Stimulated activated CD8-positive, alpha-beta memory T cell treated with anti-CD3 and anti-CD28 coated beads, Interleukin-2, amount 100 ng/mL, for 48 hours (primary cell): ENCODE results near the gene DSCAM.

Experiments
- DNase-seq, 2 donors: peaks; one replicate each; pipeline ENCODE4 v3.0.0-alpha.2; 2020; ENCODE audit warnings: low read depth in 2 of 2

DSCAM gene

DNA sequence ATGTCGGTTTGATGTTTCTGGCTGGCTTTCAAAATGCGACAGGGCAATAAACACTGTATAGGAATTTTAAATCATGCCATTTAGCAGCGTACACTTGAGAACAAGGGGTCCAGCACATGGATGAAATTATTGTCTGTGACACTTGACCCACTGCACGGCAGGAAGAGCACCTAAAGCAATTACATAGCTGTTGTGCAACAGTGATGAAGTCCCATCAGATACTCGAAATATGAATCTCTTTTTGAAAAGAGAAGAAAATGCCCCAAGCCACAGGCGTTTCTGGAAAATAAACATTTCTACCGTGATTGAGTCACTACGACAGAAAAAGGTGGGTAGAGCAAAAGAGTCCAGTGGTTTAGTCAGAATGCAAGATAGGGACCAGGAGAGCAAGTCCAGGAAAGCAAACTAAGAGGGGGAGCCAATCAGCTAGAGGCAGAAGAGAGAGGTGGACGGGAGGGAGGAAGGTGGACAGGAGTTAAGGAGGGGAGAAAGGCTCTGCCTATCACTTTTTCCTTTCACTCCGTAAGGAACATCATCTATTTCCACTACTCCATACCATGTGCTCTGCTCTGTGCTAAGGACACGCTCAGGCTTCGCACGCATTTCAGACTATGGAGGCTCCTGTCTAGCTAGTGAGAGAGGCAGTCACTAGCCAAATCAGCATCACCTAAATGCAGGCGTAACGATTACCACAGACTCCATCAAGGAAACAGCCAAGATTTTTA, 6.4 kb downstream of the DSCAM start:
- DNase-seq, result no peak

DNA sequence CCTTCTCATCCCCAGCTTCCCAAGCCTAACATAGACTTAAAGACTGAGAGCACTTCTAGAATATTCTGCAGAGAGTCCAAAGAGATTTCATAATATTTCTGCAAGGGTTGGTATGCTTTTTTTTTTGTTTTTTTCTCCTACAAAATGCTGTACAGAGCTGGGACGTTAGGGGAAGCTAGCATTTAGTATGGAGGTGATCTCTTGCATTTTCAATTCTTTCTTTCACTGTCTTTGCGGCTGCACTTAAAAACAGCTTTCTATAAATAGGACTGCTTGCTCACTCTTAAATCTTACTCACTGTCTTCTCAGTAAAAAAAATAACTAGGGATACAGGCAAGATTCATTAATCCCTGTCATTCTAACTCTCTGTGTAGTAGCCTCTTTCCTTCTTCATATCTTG, 7.4 kb downstream of the DSCAM start:
- DNase-seq, result no peak

DNA sequence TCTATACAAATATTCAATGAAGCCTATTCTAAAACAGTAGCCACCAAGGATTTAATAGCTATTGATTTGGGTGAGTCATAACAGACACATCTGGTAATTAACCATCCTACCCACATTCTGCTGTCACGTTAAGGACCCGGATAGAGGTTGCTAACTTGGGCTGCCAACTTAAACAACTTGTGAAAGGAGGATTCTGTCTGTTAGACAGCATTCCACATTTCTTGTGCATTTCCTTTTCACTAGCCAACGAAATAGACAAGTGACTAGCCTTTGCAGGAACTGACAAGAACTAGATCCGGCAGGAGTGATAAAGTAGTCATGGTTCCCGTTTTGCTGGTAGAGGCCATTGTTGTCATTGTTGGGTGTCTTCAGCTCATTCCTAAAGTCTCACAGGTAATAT, 9.5 kb downstream of the DSCAM start:
- DNase-seq, result no peak

DNA sequence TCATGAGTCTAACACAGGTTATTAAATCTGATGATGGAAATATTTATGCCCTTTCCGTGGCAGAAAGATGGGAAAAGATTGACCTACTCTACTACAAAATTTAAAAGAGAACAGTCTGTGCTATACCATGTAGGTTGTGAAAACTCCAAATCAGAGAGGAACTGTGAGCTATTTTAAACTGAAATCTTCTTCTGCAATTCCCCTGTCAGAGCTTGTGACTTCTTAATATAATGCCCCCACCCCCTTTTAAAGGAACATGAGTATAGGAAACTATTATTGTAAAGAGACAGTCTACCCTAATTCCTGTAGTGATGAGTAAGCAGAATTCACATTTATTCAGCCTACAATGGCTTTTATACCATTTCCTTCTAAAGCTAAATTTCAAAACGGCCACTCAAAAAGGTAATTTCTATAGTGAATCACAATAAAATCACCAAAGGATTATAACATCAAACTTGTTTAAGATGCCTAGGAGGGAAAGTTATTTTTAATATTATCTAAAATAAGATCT, 11.7 kb downstream of the DSCAM start:
- DNase-seq, result no peak

DNA sequence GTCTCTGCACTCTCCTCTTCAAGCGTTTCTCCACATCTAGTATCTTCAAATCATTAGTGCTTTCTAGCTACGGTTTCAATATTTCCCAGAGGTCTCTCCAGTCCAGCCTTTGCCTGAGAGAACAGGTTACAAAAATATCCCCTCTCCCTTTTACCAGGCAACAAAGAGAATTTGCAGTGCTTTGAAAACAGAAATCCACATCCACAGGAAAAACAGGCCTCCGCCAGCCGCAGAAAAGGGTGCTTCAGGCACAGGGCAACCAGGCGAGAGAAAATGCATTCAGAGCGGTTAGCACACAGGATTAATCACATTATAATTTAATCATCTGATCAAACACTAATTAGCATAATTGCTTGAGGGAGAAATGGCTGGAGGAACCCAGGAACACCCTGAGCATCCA, 13.8 kb downstream of the DSCAM start:
- DNase-seq, result no peak

DNA sequence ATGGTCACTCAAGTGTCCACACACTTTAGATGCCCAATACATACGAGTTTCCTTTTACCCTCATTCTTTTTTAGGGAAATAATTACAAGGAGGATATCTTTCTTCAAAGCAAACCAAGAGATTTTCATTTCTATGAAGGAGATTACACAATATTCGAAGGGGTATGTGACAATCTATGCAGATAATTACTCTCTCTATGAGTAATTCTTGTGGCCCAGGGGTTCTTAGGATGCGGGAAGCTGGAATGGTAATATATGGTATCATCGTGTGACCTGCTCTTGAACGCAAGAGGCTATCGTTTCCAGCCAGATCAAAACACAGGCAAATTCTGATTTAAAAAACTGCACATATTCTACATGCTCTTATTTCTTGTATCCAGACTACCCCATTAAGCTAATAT, 14.6 kb downstream of the DSCAM start:
- no peak for DNase-seq

DNA sequence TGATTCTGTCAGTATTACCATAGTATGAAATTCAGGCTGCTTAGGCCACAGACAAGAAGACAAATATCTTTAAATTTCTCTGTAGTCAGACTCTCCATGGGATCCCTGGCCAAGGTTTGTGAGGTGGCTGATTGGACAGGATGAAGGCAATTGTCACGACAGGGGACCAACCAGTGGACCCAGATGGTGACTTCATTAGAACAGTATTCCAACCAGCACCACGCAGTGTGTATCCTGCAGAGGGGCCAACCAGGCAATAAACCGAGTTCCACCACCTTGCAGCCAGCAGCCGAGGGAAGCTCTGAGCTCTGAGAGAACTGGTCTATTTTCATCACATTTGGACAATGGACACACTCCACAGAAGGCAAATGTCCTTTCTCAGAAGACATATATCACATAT, 16.1 kb downstream of the DSCAM start:
- no peak for DNase-seq

DNA sequence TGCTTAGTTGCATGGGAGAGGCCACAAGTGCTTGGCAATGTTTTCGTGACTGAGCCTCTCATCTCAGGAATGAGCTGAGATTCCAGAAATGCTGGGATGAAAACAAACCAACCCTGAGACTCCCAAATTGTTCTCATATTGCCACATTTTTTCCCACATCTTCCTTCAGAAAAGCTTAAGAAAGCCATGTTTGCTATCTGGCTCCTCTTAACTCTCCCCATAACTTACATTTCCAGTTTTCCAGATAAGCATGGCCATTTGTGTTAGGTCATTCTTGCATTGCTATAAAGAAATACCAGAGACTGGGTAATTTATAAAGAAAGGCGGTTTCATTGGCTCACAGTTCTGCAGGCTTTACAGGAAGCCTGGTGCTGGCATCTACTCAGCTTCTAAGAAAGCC, 17.2 kb downstream of the DSCAM start:
- no peak for DNase-seq

DNA sequence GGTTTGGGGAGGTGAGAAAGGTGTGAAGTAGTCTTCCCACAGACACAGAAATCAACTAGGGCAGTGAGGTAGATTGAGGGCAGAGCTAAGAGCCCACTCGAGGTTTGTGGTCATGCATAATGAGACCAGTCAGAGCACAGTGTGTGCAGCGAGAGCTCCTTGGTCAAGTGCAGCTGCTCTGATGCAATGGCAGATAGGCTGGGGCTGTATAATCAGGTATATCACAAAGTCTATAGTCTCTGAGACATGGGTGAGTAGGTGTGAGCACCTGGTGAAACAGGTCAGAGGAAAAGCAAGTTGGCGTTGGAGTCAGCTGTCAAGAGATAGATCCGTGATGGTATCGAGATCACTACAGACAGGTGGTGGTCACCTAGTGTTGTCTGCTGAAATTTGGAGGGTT, 17.6 kb downstream of the DSCAM start:
- DNase-seq, result no peak

DNA sequence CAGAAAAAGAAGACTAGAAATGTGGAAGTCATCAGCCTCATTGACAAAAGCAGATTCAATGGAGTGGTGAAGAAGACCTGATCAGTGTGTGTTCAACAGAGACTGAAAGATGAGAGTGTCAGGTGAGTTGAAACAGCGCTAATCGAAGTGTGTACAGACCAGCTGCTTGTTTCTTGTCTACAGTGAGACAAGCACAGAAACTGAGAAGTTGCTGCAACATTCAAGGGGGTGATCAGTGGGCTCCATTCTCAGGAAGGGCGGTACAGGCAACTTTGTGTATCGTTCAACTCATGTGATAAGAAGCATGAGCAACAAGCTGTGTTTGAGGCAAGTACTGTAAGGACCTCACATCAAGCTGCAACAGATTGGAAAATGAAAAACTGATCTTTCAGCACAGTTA, 19.4 kb downstream of the DSCAM start:
- no peak for DNase-seq

DNA sequence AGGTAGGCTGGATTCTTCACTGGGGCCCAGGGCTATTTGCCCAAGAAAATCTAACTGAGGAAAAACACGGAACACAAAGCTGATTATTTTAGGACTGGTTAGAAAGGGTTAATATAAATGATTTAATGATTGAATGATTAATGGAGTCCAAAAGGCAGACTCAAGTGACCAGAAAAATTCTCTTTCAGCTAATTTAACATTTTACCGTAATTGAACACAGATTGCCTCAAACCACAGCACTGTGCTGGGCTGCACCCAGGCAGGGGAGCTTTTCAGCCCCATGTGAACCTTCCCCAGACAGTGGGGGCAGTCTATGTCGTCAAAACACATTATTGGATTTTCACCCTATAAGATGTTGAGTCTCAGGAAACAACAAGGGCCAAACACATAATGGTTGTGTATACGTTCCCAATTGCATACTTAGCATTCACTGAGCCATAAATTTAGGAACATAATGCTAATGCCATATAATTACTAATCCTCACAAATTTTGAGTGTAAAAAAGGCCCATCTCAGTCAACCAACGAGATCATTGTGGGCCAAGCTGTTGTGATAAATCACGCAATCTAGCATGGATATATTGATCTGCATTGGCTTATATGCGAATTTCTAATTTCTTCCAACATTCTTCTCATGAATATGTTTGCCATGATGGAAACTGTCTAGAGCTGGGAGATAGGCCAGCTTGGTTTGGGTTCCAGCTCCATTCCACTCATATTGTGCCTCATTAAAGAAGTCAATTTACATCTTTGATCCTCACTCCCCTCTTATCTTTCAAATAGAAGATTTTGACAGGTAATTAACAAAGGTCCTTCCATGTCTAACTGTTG, 27.7 kb downstream of the DSCAM start:
- DNase-seq, result no peak

DNA sequence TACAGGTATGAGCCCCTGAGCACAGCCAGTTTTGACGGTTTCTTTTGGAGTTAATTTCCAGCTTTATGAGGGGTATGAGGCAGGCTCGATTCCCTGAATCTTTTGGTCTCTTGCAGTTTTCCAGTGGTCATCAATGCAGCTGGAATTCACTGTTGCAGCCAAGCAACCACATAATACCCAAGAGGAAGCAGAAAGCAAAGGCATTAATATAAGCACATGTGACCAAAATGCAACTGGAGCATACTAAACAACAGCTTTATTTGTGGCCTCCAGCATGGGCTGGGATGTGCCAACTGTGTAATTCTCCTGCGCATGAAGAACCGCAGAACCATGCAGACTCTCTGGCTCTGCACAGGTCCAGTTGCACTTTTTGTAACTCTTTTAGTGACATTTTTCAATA, 33.0 kb downstream of the DSCAM start:
- no peak for DNase-seq

DNA sequence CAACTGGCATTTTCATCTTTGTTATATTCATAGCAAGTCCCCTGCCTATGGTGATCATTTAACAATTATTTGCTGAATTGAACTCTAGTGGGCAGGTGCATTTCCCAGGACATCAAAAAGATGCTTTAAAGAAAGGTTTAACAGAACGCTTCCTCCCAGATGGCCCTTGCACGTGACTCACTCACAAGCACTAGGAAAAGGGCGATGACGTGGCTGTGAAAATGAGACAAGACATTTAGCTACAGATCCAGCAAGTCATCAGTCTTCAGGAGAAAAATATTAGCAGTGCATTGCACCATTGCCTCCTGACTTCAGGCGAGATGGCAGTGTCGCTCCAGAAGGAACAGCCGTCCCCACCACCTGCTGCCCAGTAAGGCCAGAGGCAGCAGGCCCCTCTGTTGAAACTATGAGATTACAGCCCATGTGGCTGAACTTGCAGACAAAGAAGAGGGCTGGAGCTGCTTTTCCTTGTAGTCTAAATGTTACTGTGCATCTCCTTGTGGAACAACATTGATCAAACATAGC, 37.2 kb downstream of the DSCAM start:
- DNase-seq, result no peak

DNA sequence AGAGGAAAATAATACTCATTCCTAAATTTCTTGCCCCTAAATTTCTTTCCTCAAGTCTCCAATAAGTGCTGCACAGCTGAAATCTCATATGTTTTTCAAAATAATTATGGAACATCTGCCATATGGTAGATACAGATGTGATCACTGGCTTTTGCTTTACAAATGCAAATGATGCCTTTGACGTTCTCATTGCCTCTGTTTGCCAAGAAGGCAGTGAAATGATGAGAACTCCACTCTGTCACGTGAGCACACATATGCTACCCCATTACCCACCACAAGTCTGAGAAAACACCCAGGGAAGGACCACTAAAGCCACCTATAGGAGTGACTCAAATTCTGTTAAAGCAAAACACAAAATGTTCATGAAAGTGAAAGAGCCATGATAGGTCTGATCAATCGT, 43.9 kb downstream of the DSCAM start:
- no peak for DNase-seq

DNA sequence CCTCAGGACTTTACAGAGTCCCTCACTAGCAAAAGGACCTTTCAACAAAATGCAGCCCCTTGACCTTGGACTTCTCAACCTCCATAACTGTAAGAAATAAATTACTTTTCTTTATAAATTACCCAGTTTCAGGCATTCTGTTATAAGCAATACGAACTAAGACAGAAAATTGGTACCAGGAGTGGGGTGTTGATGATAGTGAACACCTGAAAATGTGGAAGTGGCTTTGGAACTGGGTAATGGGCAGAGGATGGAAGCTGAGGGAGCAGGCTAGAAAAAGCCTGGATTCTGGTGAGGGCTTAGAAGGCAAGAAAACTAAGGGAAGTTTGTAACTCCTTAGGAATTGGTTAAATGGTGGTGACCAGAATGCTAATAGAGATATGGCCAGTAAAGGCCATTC, 46.8 kb downstream of the DSCAM start:
- DNase-seq, result no peak

DNA sequence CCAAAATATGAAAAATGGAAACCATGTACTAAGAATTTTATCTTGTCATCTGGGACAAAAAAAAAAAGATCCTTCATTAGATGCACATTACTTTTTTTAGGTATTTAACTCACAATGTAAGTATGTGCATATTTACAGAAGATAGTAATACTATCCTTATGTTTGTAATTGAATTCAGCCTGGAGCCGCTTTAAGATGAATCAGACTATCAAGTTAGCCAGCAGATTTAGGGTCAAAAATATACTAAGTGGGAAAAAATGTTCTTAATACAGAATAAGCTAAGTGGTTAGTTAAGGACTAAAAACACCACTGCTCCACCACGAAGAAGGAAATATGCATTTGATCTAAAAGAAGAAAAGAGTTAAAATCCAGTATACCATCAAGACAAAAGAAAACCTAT, 49.1 kb downstream of the DSCAM start:
- no peak for DNase-seq

DNA sequence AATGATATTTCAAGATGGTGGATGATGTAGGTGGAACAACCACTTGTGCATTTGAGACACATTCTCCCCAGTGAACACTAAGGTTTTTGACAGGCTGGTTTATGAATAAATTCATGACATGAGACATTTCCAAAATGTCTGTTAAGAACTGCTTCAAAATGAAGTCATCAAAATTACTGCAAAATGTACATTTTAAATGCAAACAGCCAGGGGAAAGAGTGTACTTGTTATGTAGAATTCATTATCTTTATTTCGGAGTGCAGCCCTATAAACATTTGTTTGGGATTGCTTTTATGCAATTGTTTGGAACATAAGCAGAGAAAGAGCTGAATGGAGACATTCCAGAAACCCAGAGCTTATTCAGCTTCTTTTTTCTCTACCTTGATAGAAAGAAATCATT, 49.5 kb downstream of the DSCAM start:
- no peak for DNase-seq

DNA sequence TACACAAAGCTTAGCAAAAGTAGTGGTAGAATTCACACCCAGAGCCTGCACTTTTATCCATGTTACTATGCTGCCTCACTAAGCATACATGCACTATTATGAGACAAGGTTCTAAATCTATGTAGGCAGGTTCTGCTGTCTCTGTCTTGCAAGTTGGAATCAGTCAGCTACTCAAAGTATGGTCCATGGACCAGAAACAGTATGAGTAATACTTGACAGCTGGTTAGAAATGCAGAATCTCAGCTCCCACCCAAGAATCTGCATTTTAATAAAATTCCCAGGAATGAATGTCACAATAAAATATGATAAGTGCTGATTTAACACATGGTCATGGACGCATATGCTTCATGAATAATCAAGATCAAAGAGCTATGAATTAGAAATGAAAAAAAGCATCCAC, 50.5 kb downstream of the DSCAM start:
- no peak for DNase-seq

DNA sequence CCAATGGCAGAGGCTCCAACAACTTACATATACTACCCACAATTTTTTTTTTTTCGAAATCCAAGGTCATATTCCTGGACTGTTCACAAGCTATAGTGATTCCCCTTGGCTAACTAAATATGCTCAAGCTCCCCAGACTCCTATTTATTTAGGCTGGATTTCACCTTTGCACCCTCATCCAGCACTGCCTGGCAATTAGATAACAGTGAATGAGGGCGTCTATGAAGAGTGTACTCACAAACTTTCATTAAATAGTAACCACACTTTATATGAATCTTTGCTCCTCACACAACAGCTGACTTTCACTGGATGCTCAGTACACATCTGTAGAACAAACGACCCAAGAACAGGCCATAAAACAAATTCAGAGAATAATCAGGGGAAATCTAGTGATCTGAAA, 51.6 kb downstream of the DSCAM start:
- no peak for DNase-seq

DNA sequence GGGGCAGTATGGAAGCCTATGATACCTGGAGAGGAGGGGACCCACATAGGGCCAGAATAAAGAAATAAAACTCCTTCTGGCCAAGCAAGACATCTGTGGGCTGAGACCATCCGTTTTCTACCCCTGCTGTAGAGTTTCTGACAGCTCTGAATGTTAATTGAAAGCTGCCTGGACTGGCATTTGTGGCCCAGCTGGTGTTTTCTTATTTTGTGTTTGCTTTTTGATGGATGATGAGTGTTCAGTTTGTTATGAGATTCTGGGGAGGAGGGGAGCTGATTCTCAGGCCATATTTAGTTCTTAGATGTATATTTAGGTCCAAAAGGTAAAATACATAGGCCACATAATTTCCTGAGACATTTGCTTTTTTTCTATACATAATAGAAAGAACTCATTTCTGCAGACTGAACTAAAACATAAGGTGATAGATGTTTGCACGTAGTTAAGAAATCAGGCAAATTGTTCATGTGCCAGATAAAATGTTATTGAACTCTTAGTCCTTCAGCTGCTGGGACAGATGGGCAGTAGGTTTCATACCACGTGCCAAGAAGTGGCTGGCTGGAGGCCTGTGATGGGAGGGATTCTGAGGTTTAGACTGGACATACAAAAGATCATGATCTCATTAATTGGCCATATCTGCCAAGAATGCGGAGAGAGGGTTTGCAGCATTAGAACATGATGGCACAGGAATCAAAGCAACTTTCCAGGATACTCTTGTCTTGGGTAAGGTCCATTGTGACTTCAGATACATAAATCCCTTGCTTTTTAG, 54.1 kb downstream of the DSCAM start:
- DNase-seq, result no peak

DNA sequence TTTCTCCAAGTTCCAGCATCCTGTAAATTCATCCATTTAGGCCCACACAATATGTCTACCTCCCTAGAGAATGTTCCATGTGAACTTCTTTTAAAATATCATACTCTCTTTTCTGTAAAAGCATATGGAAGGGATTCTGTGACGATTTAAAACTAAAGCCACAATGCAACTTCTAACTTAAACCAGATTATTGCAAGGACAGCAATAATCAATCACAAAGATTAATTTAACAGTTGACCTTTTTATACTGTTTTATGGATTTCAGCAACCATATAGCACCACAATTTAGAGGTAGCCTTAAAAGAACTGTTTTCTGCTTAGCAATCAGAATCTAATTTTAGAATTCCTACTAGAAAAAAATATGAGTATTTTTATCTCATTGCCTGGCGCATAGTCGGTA, 58.3 kb downstream of the DSCAM start:
- no peak for DNase-seq

DNA sequence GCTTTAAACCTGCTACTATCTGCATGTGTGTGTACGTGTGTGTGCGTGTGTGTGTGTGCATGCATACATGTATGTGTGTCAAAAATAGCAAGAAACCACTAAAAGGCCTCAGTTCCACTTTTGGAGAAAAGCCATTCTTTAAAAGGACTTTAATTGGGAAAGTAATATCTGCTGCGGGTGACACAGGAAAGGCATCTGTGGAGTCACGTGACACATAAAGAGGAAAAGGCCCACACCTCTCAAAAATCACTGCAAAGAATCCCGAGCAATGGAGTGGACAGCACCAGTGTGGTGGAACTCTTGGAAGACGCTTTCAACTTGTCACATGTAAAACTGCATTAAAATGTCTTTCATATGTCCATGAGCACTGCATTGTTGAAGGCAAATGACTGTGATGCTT, 63.6 kb downstream of the DSCAM start:
- no peak for DNase-seq
